Activated CD4-positive, alpha-beta T cell treated with anti-CD3 and anti-CD28 coated beads for 24 hours (primary cell): Measurements from ENCODE around the gene SNAPIN.
A peak's percentile ranks its signal among the peaks of the same experiment; 100 is the strongest.

Experiments used
- DNase-seq, 2 donors: peaks; one replicate each; pipeline ENCODE4 v3.0.0-alpha.2; 2020; ENCODE audit warnings: low read depth in 2 of 2

The SNAPIN gene

GRCh38 chr1:153658400-153659174 is at the start of gene SNAPIN:
Gene SNAPIN, plus strand, starts transcription at chr1:153658703. Its CDS starts 41 bp downstream, at chr1:153658744.
- peak; percentile 86 to 88 for DNase-seq

DNA sequence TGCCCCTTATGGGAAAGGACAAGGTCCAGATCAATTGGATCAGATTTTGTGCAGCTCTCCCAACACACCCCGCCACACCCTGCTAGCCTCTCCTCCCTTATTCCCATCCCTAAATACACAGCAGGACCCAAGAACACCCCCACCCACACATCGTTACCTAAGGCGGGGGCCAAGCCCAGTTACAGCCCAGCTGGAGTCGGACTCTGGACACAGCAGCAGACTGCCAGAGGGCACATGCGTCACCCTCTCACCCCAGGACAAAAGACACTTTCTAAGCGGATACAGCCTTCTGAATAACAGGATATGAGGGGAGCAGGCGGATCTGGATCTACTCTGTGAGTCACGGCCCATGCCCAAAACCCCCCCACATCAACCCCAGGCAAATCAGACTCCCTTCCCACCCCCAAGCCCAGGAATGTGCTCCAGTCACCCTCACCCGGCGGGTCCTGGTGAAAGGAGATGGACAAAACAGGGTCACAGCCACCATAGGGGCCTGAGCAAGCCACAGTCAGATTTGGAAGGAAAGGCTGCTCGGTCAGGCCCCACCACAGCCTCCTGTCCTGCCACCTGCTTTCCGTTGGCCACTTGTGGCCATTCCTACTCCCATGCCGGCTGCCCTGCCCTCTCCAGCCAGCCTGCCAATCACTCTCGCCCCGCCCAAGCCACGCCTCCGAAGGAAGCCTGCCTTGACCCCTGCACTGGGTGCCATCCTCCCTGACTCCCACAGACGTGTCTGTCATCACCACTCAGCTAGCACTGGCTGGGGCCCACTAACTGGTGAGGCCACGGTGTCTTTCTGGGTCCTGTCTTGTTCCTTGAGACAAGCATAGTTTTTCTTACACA is 49.5 kb upstream of the SNAPIN start:
- DNase-seq: no peak

- DNase-seq: no peak
These were observed 49.0 kb upstream of the SNAPIN start for GRCh38 chr1:153609585-153609907.

DNA sequence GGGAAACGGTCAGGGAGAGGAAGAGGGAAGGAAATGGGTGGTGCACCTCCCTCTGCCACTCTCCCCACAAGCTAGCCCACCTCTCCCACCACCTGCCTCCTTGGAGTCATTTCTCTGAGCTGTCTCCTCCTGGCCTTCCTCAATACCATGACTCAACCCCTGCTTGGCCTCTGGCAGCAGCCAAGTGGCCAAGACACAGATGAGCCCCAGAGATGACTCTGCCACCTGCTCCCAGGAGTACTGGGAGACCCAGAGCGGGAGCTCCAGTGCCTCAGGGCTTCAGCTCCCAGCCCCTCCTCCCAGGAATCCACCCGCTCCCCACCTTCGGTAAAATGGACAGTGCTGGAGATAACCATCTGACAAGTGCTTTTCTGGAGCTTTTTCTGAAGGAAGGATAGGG is 48.2 kb upstream of the SNAPIN start:
- no peak for DNase-seq

DNA sequence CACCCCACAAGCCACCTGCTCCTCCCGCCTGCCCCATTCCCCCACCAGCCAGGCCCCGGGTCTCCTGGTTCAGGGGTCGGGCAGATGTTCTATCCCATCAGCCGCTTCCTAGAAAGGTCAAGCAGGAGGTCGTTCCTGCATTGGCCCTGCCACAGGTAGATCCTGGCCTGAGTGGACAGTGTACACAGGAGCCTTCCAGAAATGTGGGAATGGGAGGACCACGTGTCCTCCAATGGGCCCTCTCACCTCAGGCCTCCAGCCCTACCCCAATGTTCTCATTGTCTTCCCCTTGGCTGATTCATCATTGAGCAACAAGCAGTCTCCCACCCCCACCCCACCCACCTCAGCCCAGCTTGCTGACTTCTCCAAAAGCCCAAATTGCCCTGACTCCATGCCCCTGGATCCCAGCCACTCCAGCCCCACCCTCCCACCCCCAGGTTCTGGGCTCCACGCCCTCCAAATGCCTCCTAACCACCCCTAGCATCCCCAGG is 47.6 kb upstream of the SNAPIN start:
- DNase-seq: no peak

DNA sequence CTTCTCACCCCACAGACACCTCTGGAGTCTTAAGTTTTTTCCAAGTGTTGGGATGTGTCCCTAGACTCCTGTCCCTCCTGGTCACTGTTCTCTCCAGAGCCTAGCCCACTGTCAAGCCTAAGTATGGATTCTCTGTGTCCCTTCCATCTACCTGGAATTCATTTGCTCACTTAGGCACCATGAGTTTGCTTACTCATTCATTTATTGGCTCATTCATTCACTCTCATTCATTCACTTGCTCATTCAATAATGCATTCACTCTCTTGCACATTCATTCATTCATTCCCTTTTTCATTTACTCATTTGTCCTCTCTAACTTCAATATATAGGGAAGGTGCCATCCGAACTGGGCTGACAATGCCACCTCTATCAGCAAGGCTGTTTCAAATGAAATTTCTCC is 47.1 kb upstream of the SNAPIN start:
- no peak for DNase-seq

DNA sequence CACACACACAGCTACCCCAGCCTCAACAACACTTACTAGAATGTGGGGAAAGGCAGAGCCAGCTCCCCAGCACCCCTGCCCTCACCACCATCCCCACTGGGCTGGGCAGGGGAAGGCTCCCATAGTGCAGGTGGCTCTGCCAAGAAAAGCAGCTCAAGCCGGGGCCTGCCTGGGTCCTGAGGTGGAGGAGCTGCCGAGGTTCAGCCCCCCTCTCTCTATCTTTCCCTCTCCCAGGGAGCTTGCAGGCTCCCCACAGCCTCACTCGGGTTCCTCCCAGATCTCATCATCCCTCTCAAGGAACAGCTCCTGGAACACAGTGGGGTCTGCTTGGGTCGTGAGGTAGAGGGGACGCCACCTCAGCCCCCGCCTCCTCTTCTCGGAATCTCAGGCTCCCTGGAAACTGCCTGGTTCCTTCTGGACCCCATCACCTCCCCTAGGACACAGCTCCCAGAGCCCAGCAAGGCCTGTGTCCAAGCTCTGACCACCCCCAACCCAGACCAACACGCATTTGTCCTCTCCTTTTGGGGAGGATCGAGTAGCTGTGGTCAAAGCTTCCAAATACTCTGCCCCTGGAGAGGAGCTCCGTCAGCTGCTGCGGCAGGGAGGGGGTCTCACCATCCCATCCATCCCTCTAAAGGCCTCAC is 46.3 kb upstream of the SNAPIN start:
- no peak for DNase-seq

- no peak for DNase-seq
These were observed 45.7 kb upstream of the SNAPIN start, which contains the start of gene S100A16 for GRCh38 chr1:153612755-153613331. Gene S100A16, minus strand, starts transcription at chr1:153613137. Its CDS starts 4,986 bp downstream, at chr1:153608151.

GRCh38 chr1:153613406-153613805 is 45.1 kb upstream of the SNAPIN start:
- DNase-seq: no peak

- no peak for DNase-seq
These were observed 44.2 kb upstream of the SNAPIN start for GRCh38 chr1:153614189-153614900.

DNA sequence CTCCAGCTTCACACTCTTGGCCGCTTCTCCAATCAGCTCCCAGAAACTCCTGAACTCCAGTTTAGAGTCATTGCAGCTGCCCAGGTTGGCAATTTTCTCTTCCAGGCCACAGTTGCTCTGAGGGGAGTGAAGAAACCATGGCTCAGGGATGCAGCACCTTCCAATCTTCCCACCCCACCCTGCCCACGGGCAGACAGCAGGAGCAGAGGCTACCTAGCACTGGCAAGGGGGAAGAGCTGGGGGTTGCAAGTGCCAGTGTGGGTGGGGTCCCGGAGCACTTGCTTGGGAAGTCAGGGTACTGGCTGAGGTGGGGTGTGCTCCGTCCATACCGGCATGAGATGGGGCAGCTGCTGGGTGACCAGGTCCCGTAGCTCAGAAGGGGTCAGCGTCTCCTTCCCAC is 43.6 kb upstream of the SNAPIN start:
- DNase-seq: no peak

GRCh38 chr1:153615406-153615805 is 43.1 kb upstream of the SNAPIN start:
- no peak for DNase-seq

DNA sequence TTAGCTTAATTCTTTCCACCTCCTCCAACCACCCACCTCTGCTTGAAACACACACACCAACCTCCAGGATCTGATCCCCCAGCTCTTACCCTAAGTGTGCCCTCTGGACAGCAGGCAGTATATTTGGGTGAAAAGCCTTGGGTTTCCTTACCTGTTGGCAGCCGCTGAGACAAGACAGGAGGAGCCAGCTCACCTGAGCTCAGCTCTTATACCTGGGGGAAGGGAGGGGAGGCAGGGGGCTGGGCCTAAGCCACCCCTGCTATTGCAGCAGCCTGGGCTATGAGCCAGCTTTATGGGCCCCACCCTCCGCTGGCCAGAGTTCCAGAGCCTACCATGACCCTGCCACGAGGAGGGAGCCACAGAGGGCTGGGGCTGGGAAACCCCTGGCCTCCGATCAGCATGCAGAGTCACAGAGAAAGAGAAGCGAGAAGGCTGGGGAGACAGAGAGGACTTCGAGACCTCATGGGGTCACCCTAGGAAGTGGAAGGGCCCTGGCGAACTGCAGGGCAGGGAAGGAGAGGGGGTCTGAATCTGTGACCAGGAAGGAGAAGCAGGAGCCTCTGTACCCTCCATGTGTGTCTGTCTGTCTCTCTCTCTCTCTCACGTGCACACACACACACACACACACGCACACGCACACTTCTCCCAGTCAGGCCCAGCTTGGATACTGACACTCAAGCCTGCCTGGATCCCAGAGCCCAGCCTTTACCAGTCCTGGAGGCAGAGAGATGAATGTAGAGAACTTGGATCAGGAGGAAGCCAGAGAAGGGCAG is 42.2 kb upstream of the SNAPIN start, which contains the start of gene S100A14:
S100A14 (minus strand) TSS at position 182 of the 773 bp plus-strand sequence. CDS start 467 bp downstream, outside the sequence.
- DNase-seq: no peak

- DNase-seq: no peak
These were observed 41.6 kb upstream of the SNAPIN start for GRCh38 chr1:153616917-153617311.

DNA sequence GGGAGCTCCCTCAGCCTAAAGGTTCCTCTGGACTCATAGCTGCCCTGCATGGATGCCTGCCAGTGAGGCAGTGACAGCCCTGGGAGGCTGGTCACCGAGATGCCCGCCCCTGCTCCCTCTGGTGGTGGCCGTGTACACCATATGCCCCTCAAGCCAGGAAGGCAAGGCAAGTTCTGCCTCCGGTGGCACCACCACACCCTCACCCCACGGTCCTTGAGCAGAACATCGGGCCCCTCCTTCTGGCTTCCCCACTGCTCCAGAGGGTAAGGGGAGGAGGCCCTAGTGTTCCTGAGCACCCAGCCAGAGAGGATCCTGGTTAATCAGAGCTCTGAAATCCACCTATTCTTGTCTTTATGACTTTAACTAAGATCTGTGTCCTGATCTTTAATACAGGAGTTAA is 40.8 kb upstream of the SNAPIN start:
- peak in 1 of 2 donors; percentile 70 for DNase-seq

DNA sequence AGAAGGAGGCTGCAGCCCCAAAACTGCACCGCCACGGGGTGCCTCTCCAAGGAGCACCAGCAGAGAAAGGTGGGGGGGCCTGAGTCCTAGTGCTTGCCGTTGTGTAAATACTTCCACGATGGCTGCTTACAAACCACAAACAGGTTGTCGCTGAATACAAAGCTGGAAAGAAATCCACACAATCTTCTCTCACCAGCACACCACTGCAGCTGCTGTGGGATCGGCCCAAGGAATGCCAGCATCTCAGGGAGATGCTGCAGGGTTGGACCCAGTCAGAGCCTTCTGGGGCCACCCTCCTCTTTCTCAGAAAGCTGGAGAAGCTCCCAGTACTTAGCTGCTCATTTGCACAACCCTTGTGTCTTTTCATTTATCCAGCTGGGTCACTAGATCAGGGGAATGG is 39.3 kb upstream of the SNAPIN start:
- no peak for DNase-seq

- no peak for DNase-seq
These were observed 35.4 kb upstream of the SNAPIN start for GRCh38 chr1:153623101-153623500.

DNA sequence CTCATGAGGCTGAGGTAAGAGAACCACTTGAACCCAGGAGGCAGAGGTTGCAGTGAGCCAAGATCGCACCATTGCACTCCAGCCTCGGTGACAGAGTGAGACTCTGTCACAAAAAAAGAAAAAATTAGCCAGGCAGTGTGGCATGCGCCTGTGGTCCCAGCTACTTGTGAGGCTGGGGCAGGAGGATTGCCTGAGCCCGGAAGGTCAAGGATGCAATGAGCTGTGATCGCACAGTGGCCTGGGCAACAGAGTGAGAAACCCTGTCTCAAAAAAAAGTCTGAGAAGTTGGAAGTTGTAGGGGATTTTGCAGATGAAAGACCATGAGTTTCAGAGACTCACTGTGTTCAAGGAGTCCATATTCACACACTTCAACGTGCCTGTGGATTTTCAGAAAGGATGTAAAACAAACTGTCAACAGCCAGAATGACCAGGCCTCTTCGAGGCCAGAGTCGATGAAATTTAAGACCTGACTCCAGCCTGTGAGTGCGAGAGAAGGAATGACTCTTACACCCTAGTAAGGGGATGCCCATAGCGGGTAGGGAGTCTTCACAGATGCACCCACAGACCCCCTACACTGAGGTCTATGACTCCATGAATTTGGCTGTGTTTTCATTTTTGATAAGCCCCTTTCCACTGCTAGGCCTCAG is 33.4 kb upstream of the SNAPIN start:
- DNase-seq: no peak

- DNase-seq: no peak
These were observed 32.0 kb upstream of the SNAPIN start for GRCh38 chr1:153626477-153626903.
